Measurements from ENCODE around the gene HDDC2.

GRCh38 chr6:125236536-125237327, 65.0 kb downstream of the HDDC2 start:
- TF ChIP-seq CTCF (IDR thresholded peaks at IDR 0.05) (no peak), POLR2A (IDR thresholded peaks at IDR 0.05) (no peak)

Measured in adrenal gland (tissue), 5 donors.